Measurements from ENCODE around the gene CAPN15.

CAPN15 gene

GRCh38 chr16:588889-589657 lies 61.6 kb downstream of the CAPN15 start:
- Histone ChIP-seq H3K36me3 (ENCODE audit: control insufficient read depth, low read depth, low read length) (peaks cover 5% of the 10 kb centered on the region), H3K9ac (ENCODE audit: low read length) (peak overlapping the region; percentile 89), H3K27me3 (ENCODE audit: control insufficient read depth, insufficient read depth, low read length) (peaks cover 44% of the 10 kb centered on the region), H3K27ac (ENCODE audit: low read length) (peak overlapping the region; percentile 94), H3K9me3 (ENCODE audit: control insufficient read depth, low read depth, low read length) (no peaks in the 10 kb centered on the region), H3K4me3 (ENCODE audit: low read length) (peak overlapping the region; percentile 86), H3K4me1 (ENCODE audit: control insufficient read depth, low read depth, low read length) (peaks cover under 1% of the 10 kb centered on the region)

GRCh38 chr16:589658-590187 lies 62.2 kb downstream of the CAPN15 start, which contains the start of gene RAB40C:
RAB40C (plus strand) TSS chr16:590066; CDS start chr16:590292, 226 bp downstream.
- peaks cover 44% of the 10 kb centered on the region for H3K27me3 ChIP-seq (ENCODE audit: control insufficient read depth, insufficient read depth, low read length)
- no peaks in the 10 kb centered on the region for H3K9me3 ChIP-seq (ENCODE audit: control insufficient read depth, low read depth, low read length)
- peak within 1 kb of the TSS; percentile 89 for H3K9ac ChIP-seq (ENCODE audit: low read length)
- peaks cover 5% of the 10 kb centered on the region for H3K36me3 ChIP-seq (ENCODE audit: control insufficient read depth, low read depth, low read length)
- peak within 1 kb of the TSS; percentile 86 for H3K4me3 ChIP-seq (ENCODE audit: low read length)
- peak within 1 kb of the TSS; percentile 94 for H3K27ac ChIP-seq (ENCODE audit: low read length)
- H3K4me1 ChIP-seq (ENCODE audit: control insufficient read depth, low read depth, low read length), result no peaks in the 10 kb centered on the region

GRCh38 chr16:590188-590814 lies 62.8 kb downstream of the CAPN15 start:
- Histone ChIP-seq H3K4me1 (ENCODE audit: control insufficient read depth, low read depth, low read length) (no peaks in the 10 kb centered on the region), H3K9ac (ENCODE audit: low read length) (no peak overlapping the region), H3K27ac (ENCODE audit: low read length) (no peak overlapping the region), H3K9me3 (ENCODE audit: control insufficient read depth, low read depth, low read length) (no peaks in the 10 kb centered on the region), H3K36me3 (ENCODE audit: control insufficient read depth, low read depth, low read length) (peaks cover 5% of the 10 kb centered on the region), H3K27me3 (ENCODE audit: control insufficient read depth, insufficient read depth, low read length) (peaks cover 42% of the 10 kb centered on the region), H3K4me3 (ENCODE audit: low read length) (peak overlapping the region; percentile 65)

- H3K27ac ChIP-seq (ENCODE audit: low read length), result no peak overlapping the region
- H3K9ac ChIP-seq (ENCODE audit: low read length), result no peak overlapping the region
Observed at GRCh38 chr16:590815-591200, 63.3 kb downstream of the CAPN15 start.

GRCh38 chr16:591231-591630 lies 63.7 kb downstream of the CAPN15 start:
- Histone ChIP-seq H3K9ac (ENCODE audit: low read length) (no peak overlapping the region), H3K9me3 (ENCODE audit: control insufficient read depth, low read depth, low read length) (no peaks in the 10 kb centered on the region), H3K27ac (ENCODE audit: low read length) (no peak overlapping the region), H3K4me3 (ENCODE audit: low read length) (no peak overlapping the region), H3K27me3 (ENCODE audit: control insufficient read depth, insufficient read depth, low read length) (peaks cover 33% of the 10 kb centered on the region), H3K36me3 (ENCODE audit: control insufficient read depth, low read depth, low read length) (peaks cover 5% of the 10 kb centered on the region), H3K4me1 (ENCODE audit: control insufficient read depth, low read depth, low read length) (no peaks in the 10 kb centered on the region)

More at GRCh38 chr16:590815-591200, 63.3 kb downstream of the CAPN15 start:
- Histone ChIP-seq H3K9me3 (ENCODE audit: control insufficient read depth, low read depth, low read length) (no peaks in the 10 kb centered on the region), H3K27me3 (ENCODE audit: control insufficient read depth, insufficient read depth, low read length) (peaks cover 37% of the 10 kb centered on the region), H3K4me3 (ENCODE audit: low read length) (peak overlapping the region; percentile 65), H3K4me1 (ENCODE audit: control insufficient read depth, low read depth, low read length) (no peaks in the 10 kb centered on the region), H3K36me3 (ENCODE audit: control insufficient read depth, low read depth, low read length) (peaks cover 5% of the 10 kb centered on the region)

- no peak overlapping the region for H3K9ac ChIP-seq (ENCODE audit: low read length)
- H3K4me3 ChIP-seq (ENCODE audit: low read length), result no peak overlapping the region
- H3K27me3 ChIP-seq (ENCODE audit: control insufficient read depth, insufficient read depth, low read length), result peaks cover 25% of the 10 kb centered on the region
- H3K27ac ChIP-seq (ENCODE audit: low read length), result no peak overlapping the region
- H3K9me3 ChIP-seq (ENCODE audit: control insufficient read depth, low read depth, low read length), result no peaks in the 10 kb centered on the region
- peaks cover 5% of the 10 kb centered on the region for H3K36me3 ChIP-seq (ENCODE audit: control insufficient read depth, low read depth, low read length)
- no peaks in the 10 kb centered on the region for H3K4me1 ChIP-seq (ENCODE audit: control insufficient read depth, low read depth, low read length)
Observed at GRCh38 chr16:591892-592517, 64.5 kb downstream of the CAPN15 start.

- Histone ChIP-seq H3K4me1 (ENCODE audit: control insufficient read depth, low read depth, low read length) (no peaks in the 10 kb centered on the region), H3K4me3 (ENCODE audit: low read length) (no peak overlapping the region), H3K27me3 (ENCODE audit: control insufficient read depth, insufficient read depth, low read length) (peaks cover 18% of the 10 kb centered on the region), H3K9me3 (ENCODE audit: control insufficient read depth, low read depth, low read length) (no peaks in the 10 kb centered on the region), H3K27ac (ENCODE audit: low read length) (no peak overlapping the region), H3K9ac (ENCODE audit: low read length) (no peak overlapping the region), H3K36me3 (ENCODE audit: control insufficient read depth, low read depth, low read length) (peaks cover 5% of the 10 kb centered on the region)
Observed at GRCh38 chr16:592518-593306, 65.2 kb downstream of the CAPN15 start.

- Histone ChIP-seq H3K4me3 (ENCODE audit: low read length) (no peak overlapping the region), H3K9ac (ENCODE audit: low read length) (no peak overlapping the region), H3K36me3 (ENCODE audit: control insufficient read depth, low read depth, low read length) (peaks cover 5% of the 10 kb centered on the region), H3K4me1 (ENCODE audit: control insufficient read depth, low read depth, low read length) (no peaks in the 10 kb centered on the region), H3K9me3 (ENCODE audit: control insufficient read depth, low read depth, low read length) (no peaks in the 10 kb centered on the region), H3K27me3 (ENCODE audit: control insufficient read depth, insufficient read depth, low read length) (peaks cover 17% of the 10 kb centered on the region), H3K27ac (ENCODE audit: low read length) (no peak overlapping the region)
Observed at GRCh38 chr16:593406-593805, 65.9 kb downstream of the CAPN15 start.

GRCh38 chr16:593807-594206 lies 66.3 kb downstream of the CAPN15 start:
- Histone ChIP-seq H3K9me3 (ENCODE audit: control insufficient read depth, low read depth, low read length) (no peaks in the 10 kb centered on the region), H3K27me3 (ENCODE audit: control insufficient read depth, insufficient read depth, low read length) (peaks cover 17% of the 10 kb centered on the region), H3K27ac (ENCODE audit: low read length) (no peak overlapping the region), H3K9ac (ENCODE audit: low read length) (no peak overlapping the region), H3K4me3 (ENCODE audit: low read length) (no peak overlapping the region), H3K36me3 (ENCODE audit: control insufficient read depth, low read depth, low read length) (peaks cover 5% of the 10 kb centered on the region), H3K4me1 (ENCODE audit: control insufficient read depth, low read depth, low read length) (no peaks in the 10 kb centered on the region)

GRCh38 chr16:595094-595528 lies 67.6 kb downstream of the CAPN15 start:
- H3K9me3 ChIP-seq (ENCODE audit: control insufficient read depth, low read depth, low read length), result no peaks in the 10 kb centered on the region
- peaks cover 17% of the 10 kb centered on the region for H3K27me3 ChIP-seq (ENCODE audit: control insufficient read depth, insufficient read depth, low read length)
- no peak overlapping the region for H3K9ac ChIP-seq (ENCODE audit: low read length)
- H3K4me1 ChIP-seq (ENCODE audit: control insufficient read depth, low read depth, low read length), result no peaks in the 10 kb centered on the region
- H3K27ac ChIP-seq (ENCODE audit: low read length), result no peak overlapping the region
- no peak overlapping the region for H3K4me3 ChIP-seq (ENCODE audit: low read length)
- H3K36me3 ChIP-seq (ENCODE audit: control insufficient read depth, low read depth, low read length), result peaks cover 5% of the 10 kb centered on the region
